Upper lobe of left lung (tissue), 4 donors: ENCODE results near the gene TWNK.

ENCODE experiments used
- CTCF ChIP-seq, 6 experiments: fragments of 450-650 bp in 4 of 6; fragments of 200-600 bp in 2 of 6; sonication (generic) in 2 of 6; IDR thresholded peaks; one replicate each; pipeline ENCODE4 v1.5.1; 2016 to 2019; ENCODE audit warnings: antibody characterized with exemption in 6 of 6
- EP300 ChIP-seq, 4 donors: sonication (generic); formaldehyde crosslinking; IDR thresholded peaks; one replicate each; pipeline ENCODE4 v1.5.1; 2017; ENCODE audit warnings: antibody characterized with exemption in 4 of 4, control low read depth in 2 of 4
- POLR2A ChIP-seq, 4 donors: fragments of 450-650 bp; IDR thresholded peaks; one replicate each; pipeline ENCODE4 v1.5.1; 2016 to 2017; ENCODE audit warnings: antibody characterized with exemption in 4 of 4, mild to moderate bottlenecking in 2 of 4
- POLR2AphosphoS5 ChIP-seq, 2 donors: sonication (generic); formaldehyde crosslinking; IDR thresholded peaks; one replicate each; pipeline ENCODE4 v1.5.1; 2017; ENCODE audit warnings: antibody characterized with exemption in 2 of 2

DNA sequence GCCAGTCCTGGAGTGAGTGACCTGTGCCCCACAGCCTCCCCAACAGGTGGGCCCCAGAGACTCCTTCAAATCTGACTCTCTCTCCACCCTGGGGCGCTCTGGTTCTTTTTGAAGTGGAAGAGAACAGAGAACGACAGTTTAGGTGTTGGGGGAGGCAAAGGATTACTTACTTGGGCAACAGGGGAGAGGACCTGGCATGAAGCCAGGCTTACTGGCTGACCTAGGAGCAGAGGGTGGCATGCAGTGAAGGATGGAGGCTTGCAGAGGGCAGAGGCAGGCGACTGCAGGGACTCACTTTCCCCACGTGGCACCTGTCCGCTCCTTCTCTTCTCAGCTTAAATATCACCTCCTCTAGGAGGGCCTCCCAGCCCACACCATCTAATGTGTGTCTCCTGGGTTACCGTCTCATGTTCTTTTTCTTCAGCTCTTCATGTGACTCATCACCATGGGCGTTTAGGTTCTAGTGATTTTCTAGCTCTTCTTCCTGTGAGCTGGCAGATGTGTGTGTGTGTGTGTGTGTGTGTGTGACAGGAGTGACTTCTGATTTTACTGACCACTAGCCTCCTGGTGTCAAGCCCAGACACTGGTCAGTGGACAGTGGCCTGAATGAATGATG lies 27.7 kb downstream of the TWNK start:
- no peak for TF ChIP-seq EP300 (IDR thresholded peaks at IDR 0.05)
- TF ChIP-seq CTCF (IDR thresholded peaks at IDR 0.05): no peak
- TF ChIP-seq POLR2AphosphoS5 (IDR thresholded peaks at IDR 0.05): no peak
- no peak for TF ChIP-seq POLR2A (IDR thresholded peaks at IDR 0.05)
